PFSK-1 (cell line): ENCODE measurements around the gene ERCC2.

Experiments used
- FOXP2 ChIP-seq: optimal IDR thresholded peaks from 2 replicates; pipeline ENCODE3; 2011; ENCODE audit warnings: borderline replicate concordance, control low read depth, inconsistent platforms; ENCODE audit not compliant: insufficient read depth; ENCODE audit errors: extremely low read length, extremely low read depth
- POLR2AphosphoS5 ChIP-seq: IDR thresholded peaks from 2 replicates; pipeline ENCODE4 v1.6.1; 2012; ENCODE audit warnings: low read depth, mild to moderate bottlenecking, control low read depth, low read length, moderate library complexity
- SIN3A ChIP-seq: IDR thresholded peaks from 2 replicates; pipeline ENCODE4 v1.6.1; 2012; ENCODE audit warnings: mild to moderate bottlenecking, low read length, moderate library complexity, borderline replicate concordance; ENCODE audit not compliant: insufficient read depth
- TAF1 ChIP-seq: IDR thresholded peaks from 2 replicates; pipeline ENCODE4 v1.6.1; 2012; ENCODE audit warnings: low read length, control low read depth, borderline replicate concordance; ENCODE audit not compliant: insufficient read depth
- TF ChIP-seq, protein P1 (sequence below), 2 experiments: IDR thresholded peaks; 2 replicates each; pipeline versions ENCODE4 v1.6.1 to v1.8.0; 2011 to 2012; ENCODE audit warnings: low read depth in 2 of 2, low read length in 2 of 2, control low read depth in 1 of 2, inconsistent platforms in 1 of 2, mild to moderate bottlenecking in 1 of 2, moderate library complexity in 1 of 2; ENCODE audit not compliant: insufficient read depth in 1 of 2

ERCC2 gene

DNA sequence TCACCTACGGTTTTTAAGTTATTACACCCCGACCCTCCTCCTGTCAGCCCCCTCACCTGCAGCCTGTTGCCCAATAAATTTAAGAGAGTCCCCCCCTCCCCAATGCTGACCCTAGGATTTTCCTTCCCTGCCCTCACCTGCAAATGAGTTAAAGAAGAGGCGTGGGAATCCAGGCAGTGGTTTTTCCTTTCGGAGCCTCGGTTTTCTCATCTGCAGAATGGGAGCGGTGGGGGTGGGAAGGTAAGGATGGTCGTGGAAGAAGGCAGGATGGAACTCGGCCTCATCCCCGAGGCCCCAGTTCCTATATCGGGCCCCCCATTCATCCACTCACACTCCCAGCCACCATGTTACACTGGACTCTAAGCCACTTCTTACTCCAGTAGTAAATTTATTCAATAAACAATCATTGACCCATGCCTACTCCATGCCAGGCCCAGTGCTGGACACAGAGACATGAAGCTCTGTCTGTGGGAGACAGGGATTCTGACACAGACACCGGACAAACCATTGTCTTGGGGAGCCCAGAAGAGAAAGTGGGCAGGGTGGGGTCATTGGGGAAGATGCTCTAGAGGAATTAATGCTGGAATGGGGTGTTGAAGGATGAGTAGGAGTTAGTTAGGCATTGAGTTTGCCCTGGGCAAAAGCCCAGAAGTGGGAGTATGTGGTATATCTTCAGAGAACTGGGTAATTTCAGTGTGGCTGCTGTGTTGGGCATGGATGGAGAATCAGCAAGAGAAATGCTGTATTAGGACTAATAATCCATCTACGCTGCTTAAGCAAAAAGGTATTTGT, 66.9 kb downstream of the ERCC2 start:
- TF ChIP-seq TAF1, result no peak
- TF ChIP-seq, protein P1, sequence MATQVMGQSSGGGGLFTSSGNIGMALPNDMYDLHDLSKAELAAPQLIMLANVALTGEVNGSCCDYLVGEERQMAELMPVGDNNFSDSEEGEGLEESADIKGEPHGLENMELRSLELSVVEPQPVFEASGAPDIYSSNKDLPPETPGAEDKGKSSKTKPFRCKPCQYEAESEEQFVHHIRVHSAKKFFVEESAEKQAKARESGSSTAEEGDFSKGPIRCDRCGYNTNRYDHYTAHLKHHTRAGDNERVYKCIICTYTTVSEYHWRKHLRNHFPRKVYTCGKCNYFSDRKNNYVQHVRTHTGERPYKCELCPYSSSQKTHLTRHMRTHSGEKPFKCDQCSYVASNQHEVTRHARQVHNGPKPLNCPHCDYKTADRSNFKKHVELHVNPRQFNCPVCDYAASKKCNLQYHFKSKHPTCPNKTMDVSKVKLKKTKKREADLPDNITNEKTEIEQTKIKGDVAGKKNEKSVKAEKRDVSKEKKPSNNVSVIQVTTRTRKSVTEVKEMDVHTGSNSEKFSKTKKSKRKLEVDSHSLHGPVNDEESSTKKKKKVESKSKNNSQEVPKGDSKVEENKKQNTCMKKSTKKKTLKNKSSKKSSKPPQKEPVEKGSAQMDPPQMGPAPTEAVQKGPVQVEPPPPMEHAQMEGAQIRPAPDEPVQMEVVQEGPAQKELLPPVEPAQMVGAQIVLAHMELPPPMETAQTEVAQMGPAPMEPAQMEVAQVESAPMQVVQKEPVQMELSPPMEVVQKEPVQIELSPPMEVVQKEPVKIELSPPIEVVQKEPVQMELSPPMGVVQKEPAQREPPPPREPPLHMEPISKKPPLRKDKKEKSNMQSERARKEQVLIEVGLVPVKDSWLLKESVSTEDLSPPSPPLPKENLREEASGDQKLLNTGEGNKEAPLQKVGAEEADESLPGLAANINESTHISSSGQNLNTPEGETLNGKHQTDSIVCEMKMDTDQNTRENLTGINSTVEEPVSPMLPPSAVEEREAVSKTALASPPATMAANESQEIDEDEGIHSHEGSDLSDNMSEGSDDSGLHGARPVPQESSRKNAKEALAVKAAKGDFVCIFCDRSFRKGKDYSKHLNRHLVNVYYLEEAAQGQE (IDR thresholded peaks at IDR 0.05; ENCODE audit: insufficient read depth in 1 of 2, low read depth in 2 of 2, low read length in 2 of 2), result no peak
- no peak for TF ChIP-seq FOXP2
- TF ChIP-seq SIN3A, result no peak
- TF ChIP-seq POLR2AphosphoS5, result no peak

DNA sequence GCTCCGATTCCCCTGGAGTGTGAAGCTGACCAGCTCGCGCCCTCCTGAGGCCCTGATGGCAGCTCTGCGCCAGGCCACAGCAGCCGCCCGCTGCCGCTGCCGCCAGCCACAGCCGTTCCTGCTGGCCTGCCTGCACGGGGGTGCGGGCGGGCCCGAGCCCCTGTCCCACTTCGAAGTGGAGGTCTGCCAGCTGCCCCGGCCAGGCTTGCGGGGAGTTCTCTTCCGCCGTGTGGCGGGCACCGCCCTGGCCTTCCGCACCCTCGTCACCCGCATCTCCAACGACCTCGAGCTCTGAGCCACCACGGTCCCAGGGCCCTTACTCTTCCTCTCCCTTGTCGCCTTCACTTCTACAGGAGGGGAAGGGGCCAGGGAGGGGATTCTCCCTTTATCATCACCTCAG, 68.0 kb downstream of the ERCC2 start:
- TF ChIP-seq, protein P1 (IDR thresholded peaks at IDR 0.05; ENCODE audit: insufficient read depth in 1 of 2, low read depth in 2 of 2, low read length in 2 of 2), result no peak
